ENCODE results near the gene HEXIM2.

The HEXIM2 gene, protein sequence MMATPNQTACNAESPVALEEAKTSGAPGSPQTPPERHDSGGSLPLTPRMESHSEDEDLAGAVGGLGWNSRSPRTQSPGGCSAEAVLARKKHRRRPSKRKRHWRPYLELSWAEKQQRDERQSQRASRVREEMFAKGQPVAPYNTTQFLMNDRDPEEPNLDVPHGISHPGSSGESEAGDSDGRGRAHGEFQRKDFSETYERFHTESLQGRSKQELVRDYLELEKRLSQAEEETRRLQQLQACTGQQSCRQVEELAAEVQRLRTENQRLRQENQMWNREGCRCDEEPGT

DNA sequence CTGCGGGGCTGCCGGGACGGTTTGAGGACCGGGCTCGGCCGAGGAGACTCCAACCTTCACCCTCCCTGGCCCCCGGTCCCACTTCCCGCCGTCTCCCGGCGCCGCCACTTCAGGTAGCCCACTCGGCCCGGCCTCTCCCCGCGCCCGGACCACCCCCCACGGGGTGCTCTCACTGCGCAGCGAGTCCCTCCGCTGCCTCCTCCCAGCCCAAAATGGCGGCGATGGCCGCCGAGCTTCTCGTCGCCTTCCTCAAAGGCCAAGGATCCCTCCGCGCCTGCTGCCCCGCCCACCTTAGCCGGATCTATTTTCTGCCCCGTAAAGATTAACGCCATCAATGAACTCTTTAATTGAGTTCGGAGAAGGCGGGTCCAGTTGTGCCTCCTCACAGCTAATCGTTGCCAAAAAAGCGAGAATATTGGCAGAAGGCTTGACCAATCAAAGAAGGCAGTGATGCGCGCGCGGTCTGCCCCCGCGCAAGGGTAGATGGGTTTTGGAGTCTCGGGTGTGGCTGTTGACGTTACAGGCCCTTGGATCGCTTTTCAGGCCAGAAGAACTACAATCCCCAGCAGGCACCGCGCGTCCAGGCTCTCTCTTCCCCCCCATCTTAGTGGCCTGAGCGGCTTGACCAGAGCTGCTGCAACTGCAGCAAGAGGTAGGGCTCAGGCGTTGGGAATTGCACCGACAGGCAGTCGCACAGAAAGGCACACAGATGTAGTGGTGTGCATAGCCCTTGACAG lies at the start of gene HEXIM2:
Gene HEXIM2, plus strand, starts transcription at position 588 of the 737 bp plus-strand sequence. CDS start 919 bp downstream, outside the sequence.
- Histone ChIP-seq H3K4me1 (ENCODE audit: control insufficient read depth in 1 of 2, insufficient read depth in 1 of 2, low read depth in 1 of 2, low read length in 1 of 2) (peaks cover 44 to 48% of the 10 kb centered on the region in 2 experiments), H3K36me3 (peaks cover 3% of the 10 kb centered on the region), H3K4me3 (ENCODE audit: low read depth in 1 of 2, low read length in 1 of 2) (peak within 1 kb of the TSS; percentile 92 to 98), H3K27me3 (no peaks in the 10 kb centered on the region), H3K27ac (peak within 1 kb of the TSS; percentile 99), H3K9me3 (no peaks in the 10 kb centered on the region)
- TF ChIP-seq, protein P1, sequence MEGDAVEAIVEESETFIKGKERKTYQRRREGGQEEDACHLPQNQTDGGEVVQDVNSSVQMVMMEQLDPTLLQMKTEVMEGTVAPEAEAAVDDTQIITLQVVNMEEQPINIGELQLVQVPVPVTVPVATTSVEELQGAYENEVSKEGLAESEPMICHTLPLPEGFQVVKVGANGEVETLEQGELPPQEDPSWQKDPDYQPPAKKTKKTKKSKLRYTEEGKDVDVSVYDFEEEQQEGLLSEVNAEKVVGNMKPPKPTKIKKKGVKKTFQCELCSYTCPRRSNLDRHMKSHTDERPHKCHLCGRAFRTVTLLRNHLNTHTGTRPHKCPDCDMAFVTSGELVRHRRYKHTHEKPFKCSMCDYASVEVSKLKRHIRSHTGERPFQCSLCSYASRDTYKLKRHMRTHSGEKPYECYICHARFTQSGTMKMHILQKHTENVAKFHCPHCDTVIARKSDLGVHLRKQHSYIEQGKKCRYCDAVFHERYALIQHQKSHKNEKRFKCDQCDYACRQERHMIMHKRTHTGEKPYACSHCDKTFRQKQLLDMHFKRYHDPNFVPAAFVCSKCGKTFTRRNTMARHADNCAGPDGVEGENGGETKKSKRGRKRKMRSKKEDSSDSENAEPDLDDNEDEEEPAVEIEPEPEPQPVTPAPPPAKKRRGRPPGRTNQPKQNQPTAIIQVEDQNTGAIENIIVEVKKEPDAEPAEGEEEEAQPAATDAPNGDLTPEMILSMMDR (IDR thresholded peaks at IDR 0.05): no peak

DNA sequence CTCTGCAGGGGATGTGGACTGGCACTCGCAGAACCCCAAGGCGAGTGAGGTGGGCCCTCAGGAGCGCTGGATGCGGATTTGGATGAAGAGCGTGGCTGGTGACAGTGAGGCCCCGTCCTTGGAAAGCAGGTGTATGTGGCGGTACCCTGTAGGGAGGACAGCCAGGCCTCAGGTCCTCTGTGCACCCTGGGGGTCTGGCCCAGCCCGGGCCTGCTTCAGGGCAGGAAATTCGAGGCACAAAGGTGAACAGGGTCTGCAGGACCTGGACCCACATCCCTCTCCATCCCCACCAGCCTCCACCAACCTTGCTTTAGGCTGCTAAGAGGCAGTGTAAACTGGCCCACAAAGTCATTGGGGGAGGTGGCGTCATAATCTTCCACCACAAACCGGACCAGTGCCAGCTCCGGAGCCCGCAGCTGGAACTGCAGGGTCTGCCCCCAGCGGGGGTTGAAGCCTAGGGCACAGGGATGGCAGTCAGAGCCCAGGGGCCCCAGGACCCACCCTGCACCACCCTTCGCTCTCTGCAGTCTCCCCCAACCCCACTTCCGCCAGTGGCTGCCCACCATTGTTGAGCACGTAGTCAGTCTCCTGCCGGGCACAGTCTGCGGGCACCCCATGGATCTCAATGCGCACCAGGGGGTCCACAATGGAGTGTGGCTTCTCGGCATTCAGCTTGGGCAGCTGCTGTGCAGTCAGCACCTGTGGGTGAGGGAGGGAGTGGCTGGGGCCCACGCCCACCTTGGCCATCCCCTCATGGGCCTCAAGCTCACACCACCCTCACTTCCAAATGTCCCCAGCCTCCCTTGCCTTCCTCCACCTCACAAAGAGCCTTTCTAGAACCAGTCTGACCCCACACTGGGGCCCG lies 48.9 kb upstream of the HEXIM2 start:
- Histone ChIP-seq H3K4me1 (ENCODE audit: control insufficient read depth in 1 of 2, insufficient read depth in 1 of 2, low read depth in 1 of 2, low read length in 1 of 2) (no peaks in the 10 kb centered on the region), H3K36me3 (peaks cover 18% of the 10 kb centered on the region), H3K9me3 (no peaks in the 10 kb centered on the region), H3K4me3 (ENCODE audit: low read depth in 1 of 2, low read length in 1 of 2) (no peak overlapping the region), H3K27me3 (no peaks in the 10 kb centered on the region), H3K27ac (no peak overlapping the region)
- TF ChIP-seq, protein P1 (IDR thresholded peaks at IDR 0.05): no peak

DNA sequence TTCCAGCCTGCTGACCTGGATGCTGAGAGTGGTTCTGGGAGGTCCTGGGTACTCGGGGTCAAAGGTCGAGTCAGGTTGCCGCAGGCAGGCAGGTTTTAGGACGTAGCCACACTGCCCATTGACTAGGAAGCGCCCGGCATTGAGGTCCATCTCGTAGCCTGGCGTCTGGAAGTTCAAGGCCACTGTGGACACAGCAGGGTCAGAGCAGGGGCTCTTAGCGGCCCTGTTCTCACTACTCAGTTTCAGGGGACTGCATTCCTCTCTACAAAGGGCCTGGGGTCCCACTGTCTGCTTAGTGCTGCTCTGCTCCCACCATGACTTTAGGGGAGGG lies 48.3 kb upstream of the HEXIM2 start:
- H3K27me3 ChIP-seq: no peaks in the 10 kb centered on the region
- H3K27ac ChIP-seq: no peak overlapping the region
- H3K36me3 ChIP-seq: peaks cover 12% of the 10 kb centered on the region
- no peak overlapping the region for H3K4me3 ChIP-seq (ENCODE audit: low read depth in 1 of 2, low read length in 1 of 2)
- H3K9me3 ChIP-seq: no peaks in the 10 kb centered on the region
- TF ChIP-seq, protein P1 (IDR thresholded peaks at IDR 0.05): no peak
- no peaks in the 10 kb centered on the region for H3K4me1 ChIP-seq (ENCODE audit: control insufficient read depth in 1 of 2, insufficient read depth in 1 of 2, low read depth in 1 of 2, low read length in 1 of 2)

DNA sequence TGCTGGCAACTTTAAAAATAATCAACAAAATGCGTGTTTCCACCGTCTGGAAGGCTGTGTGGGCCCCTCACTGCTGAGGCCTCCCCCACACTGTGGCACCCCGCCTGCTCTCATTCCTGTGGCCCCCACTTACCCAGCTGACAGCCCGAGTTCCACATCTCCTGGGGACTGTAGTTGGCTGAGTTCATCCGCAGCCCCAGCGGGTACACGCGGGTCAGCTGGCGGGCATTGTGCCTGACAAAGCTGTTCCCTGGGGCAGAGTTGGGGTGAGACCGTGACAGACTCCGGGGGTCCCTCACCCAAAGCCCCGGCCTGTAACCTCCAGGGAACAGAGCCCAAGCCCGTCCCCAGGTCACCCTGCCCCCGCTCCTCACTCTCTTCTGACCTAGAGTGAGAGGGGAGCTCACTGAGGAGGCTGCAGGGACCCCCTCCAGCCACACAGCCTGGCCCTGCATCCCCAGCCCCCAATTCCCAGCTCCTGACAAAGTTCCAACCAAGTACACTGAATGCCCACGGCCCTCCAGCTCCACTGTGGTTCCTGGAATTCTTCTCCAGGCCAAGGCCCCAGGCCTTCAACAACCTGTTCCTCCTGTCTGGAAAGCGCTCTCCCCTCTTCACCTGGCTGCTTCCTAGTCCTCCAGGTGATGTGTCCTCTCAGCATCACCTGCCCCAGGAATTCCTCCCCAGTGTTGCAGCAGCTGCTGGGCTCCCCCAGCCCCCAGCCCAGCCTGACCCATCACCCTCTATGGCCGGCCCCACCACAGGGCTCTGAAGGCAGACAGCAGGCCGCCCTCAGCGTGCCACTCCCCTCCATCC lies 47.4 kb upstream of the HEXIM2 start:
- Histone ChIP-seq H3K4me3 (ENCODE audit: low read depth in 1 of 2, low read length in 1 of 2) (no peak overlapping the region), H3K9me3 (no peaks in the 10 kb centered on the region), H3K27me3 (no peaks in the 10 kb centered on the region), H3K27ac (no peak overlapping the region), H3K4me1 (ENCODE audit: control insufficient read depth in 1 of 2, insufficient read depth in 1 of 2, low read depth in 1 of 2, low read length in 1 of 2) (no peaks in the 10 kb centered on the region), H3K36me3 (peaks cover 2% of the 10 kb centered on the region)
- TF ChIP-seq, protein P1 (IDR thresholded peaks at IDR 0.05): no peak
